Lower leg skin (tissue), 4 donors: ENCODE data around the gene EIF4H. TPM values are rescaled to one million over a fixed set of nuclear protein-coding genes. Genes with fewer than 3 reads are reported as not detected.

ENCODE experiments used
- DNase-seq, 2 donors: peaks; one replicate each; pipeline ENCODE4 v3.0.0-alpha.2; 2019; ENCODE audit warnings: low spot score in 2 of 2
- H3K4me3 ChIP-seq: fragments of 200-600 bp; sonication (generic); 2 replicates; pipeline ENCODE4 v1.5.1; 2017; ENCODE audit warnings: mild to moderate bottlenecking, low read depth; ENCODE audit not compliant: poor library complexity, severe bottlenecking
- POLR2A ChIP-seq, 2 donors: fragments of 450-650 bp; IDR thresholded peaks; one replicate each; pipeline ENCODE4 v1.6.1; 2016 to 2017; ENCODE audit warnings: antibody characterized with exemption in 2 of 2, mild to moderate bottlenecking in 1 of 2, moderate library complexity in 1 of 2
- WGBS, 2 donors: methylation state at CpG; one replicate each; pipeline ENCODE4 v1.1.5; 2018; 5-methylcytosine and 5-hydroxymethylcytosine counted together
- intact Hi-C: fragments of 100-400 bp; cut with DNase I; formaldehyde crosslinking; loops from one replicate; pipeline ENCODE4 v1.15.0; 2023; ENCODE audit warnings: low total_unique reads
- total RNA-seq, 4 donors: library from RNA; depleted of rRNA; stranded (reverse); fragments of >200 nt; gene quantifications; one replicate each; pipeline ENCODE4 v1.1.0, GENCODE V29; 2016
- TF ChIP-seq, protein P1 (sequence below), 3 donors: fragments of 450-650 bp; IDR thresholded peaks; one replicate each; pipeline ENCODE4 v1.5.1; 2016; ENCODE audit warnings: antibody characterized with exemption in 3 of 3, mild to moderate bottlenecking in 3 of 3, moderate library complexity in 2 of 3

EIF4H gene
- total RNA-seq, 4 donors from 2014 or later, result 259 to 321 (median 296) TPM

DNA sequence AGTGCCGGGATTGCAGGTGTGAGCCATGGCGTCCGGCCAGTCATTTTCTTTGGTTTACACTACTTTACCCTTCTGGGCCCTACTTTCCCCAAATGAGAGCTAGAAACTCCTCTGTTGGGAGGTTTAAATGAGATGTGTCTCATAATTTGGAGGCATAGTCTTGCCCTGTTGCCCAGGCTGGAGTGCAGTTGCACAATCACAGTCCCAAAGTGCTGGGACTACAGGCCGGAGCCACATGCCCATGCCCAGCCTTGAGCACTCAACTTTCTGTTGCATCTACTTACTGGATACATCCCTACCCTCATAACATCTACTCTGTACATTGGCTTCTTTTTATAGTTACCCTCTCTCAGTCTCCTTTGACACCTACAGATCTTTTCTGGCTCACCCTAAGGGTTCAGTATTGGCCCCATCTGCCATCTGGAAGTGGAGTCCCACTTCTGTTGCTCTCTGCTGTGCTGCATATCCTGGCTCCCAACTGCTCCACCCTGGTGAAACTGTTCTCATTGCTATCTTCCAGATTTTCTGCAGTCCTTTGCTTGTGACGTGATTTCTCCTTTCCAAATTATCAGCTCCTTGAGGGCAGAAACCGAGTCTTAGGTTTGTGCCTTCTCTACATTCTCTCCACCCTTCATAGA, 8.4 kb downstream of the EIF4H start:
- WGBS, 2 donors, result 68 to 69% methylated on average over 6 of the region's 6 CpGs
- intact Hi-C loops, result no loop called here
- TF ChIP-seq, protein P1, sequence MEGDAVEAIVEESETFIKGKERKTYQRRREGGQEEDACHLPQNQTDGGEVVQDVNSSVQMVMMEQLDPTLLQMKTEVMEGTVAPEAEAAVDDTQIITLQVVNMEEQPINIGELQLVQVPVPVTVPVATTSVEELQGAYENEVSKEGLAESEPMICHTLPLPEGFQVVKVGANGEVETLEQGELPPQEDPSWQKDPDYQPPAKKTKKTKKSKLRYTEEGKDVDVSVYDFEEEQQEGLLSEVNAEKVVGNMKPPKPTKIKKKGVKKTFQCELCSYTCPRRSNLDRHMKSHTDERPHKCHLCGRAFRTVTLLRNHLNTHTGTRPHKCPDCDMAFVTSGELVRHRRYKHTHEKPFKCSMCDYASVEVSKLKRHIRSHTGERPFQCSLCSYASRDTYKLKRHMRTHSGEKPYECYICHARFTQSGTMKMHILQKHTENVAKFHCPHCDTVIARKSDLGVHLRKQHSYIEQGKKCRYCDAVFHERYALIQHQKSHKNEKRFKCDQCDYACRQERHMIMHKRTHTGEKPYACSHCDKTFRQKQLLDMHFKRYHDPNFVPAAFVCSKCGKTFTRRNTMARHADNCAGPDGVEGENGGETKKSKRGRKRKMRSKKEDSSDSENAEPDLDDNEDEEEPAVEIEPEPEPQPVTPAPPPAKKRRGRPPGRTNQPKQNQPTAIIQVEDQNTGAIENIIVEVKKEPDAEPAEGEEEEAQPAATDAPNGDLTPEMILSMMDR (IDR thresholded peaks at IDR 0.05), result no peak
- TF ChIP-seq POLR2A (IDR thresholded peaks at IDR 0.05), result no peak
- H3K4me3 ChIP-seq, result no peak overlapping the region
- no peak for DNase-seq

DNA sequence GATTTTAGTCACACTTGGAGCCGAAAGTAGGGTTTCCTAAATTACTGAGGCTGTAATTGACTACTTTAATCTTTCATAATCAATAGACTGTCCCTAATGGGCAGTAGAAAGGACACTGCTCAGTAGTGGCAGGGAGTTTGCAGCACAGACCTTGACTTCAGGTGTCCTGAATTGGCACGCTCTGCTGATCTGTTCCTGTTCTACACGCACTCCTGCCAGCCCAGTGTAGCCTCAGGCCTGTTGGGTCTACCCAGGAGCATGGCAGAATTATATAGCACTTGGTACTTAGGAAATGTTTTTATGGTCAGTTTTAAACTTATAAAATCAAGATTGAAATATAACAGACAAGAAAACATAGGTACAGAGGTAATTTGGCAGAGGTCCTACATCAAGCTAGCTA, 9.0 kb downstream of the EIF4H start:
- intact Hi-C loops, result no loop called here
- DNase-seq, result no peak
- H3K4me3 ChIP-seq, result no peak overlapping the region
- TF ChIP-seq, protein P1 (IDR thresholded peaks at IDR 0.05), result no peak
- no peak for TF ChIP-seq POLR2A (IDR thresholded peaks at IDR 0.05)
- 45 to 55% methylated on average over 3 of the region's 3 CpGs for WGBS, 2 donors

DNA sequence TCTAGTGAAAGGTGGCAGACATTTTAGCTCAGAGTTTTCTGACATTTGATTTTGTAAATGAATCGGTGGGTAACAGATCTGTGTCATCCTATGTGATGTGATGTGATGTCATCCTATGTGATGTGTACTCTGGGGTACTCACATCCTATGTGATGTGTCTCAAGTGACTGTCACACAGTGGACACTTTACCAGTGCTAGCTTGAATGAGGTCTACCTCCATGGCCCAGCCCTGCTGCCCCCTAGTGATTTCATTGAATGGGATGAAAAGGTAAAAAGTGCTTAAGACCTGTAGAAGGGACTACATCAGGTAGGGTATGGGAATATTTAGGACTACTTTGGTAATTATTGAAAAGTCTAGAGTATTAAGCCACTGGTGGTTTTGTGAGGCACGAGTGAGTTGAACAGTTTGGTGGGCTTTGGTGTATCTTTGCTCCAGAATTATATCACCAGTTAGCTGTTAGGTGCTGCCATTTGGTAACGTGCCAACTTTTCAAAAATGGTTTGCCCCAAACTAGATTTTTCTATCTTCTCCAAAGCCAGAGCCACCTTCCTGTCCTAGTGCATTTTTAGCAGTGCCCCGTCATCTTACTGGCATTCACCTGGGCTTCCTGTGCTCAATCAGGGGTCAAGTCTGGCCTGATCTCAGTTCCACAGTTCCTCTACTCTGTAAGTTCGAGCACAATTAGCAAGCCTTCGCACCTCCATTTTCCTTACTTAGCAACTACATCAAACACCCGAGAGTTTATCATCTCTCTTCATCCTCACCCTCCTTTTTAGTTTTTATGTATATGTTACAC, 9.7 kb downstream of the EIF4H start:
- no peak for DNase-seq
- TF ChIP-seq, protein P1 (IDR thresholded peaks at IDR 0.05), result no peak
- no peak for TF ChIP-seq POLR2A (IDR thresholded peaks at IDR 0.05)
- H3K4me3 ChIP-seq, result no peak overlapping the region
- intact Hi-C loops, result no loop called here
- WGBS, 2 donors, result 60 to 64% methylated on average over 7 of the region's 7 CpGs

DNA sequence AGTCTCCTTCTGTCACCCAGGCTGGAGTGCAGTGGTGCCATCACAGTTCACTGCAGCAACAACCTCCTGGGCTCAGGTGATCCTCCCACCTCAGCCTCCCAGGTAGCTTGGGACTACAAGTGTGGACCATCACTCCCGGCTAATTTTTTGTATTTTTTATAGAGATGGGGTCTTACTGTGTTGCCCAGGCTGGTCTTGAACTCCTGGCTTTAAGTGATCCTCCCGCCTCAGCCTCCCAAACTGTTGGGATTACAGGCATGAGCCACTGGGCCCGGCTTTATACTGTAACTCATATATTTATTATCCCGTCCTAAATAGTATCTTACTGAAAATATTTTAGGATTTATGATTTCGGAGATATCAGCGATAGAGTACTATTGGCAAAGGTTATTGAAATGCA, 10.9 kb downstream of the EIF4H start:
- intact Hi-C loops, result no loop called here
- no peak for TF ChIP-seq POLR2A (IDR thresholded peaks at IDR 0.05)
- TF ChIP-seq, protein P1 (IDR thresholded peaks at IDR 0.05), result no peak
- 84 to 87% methylated on average over 6 of the region's 6 CpGs for WGBS, 2 donors
- H3K4me3 ChIP-seq, result no peak overlapping the region
- DNase-seq, result no peak

DNA sequence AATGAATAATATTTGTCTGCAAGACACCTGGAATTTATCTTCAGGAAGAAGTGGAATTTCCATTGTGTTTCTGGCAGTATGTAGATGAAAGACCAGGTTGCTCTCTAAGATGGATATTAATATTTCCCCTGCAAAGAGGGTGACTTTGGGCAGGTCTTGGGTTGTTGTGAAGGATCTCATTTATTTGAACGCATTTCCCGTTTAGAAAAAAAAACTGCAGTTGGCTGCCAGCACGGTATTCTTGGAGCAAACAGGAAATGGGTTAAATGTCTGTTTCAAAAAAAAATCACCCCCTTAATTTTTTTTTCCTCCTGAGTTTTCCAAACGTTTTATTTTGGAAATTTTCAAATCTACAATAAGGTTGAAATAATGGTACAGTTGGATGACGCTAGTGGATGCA, 11.5 kb downstream of the EIF4H start:
- WGBS, 2 donors, result 11 to 14% methylated on average over 5 of the region's 5 CpGs
- TF ChIP-seq POLR2A (IDR thresholded peaks at IDR 0.05), result no peak
- TF ChIP-seq, protein P1 (IDR thresholded peaks at IDR 0.05), result no peak
- no peak for DNase-seq
- intact Hi-C loops, result no loop called here
- no peak overlapping the region for H3K4me3 ChIP-seq
